Endothelial cell of umbilical vein (primary cell): ENCODE measurements around the gene NTMT1. TPM values are rescaled to one million over a fixed set of nuclear protein-coding genes. Genes with fewer than 3 reads are reported as not detected.

Experiments
- BruUV-seq: library from RNA; stranded (reverse); fragments of 400-500 nt; replicated peaks from 2 replicates; lab custom pipeline; 2021; lab: Mats Ljungman, UMichigan
- CTCF ChIA-PET: fragments of 300-600, 350-600 bp; sonication (Branson Sonifier 250); formaldehyde crosslinking; loops from one replicate; lab custom pipeline; 2021; ENCODE audit warnings: antibody characterized with exemption, inconsistent platforms; lab: Charles Lee
- POLR2A ChIA-PET: fragments of 300-600, 350-600 bp; sonication (Branson Sonifier 250); formaldehyde crosslinking; loops from one replicate; lab custom pipeline; 2021; ENCODE audit warnings: antibody characterized with exemption, inconsistent platforms; lab: Charles Lee
- DNase-seq: peaks from one replicate; pipeline ENCODE4 v3.0.0-alpha.2; 2011; ENCODE audit warnings: low read depth, low spot score
- FAIRE-seq: peaks from 2 replicates; lab custom pipeline; 2011; peaks lifted over from hg19 to GRCh38; lab: Jason Lieb, UNC
- H2AFZ ChIP-seq: 2 replicates; pipeline ENCODE4 v1.6.0; 2012; ENCODE audit warnings: low read depth, low read length, control low read depth, inconsistent platforms
- H3K27ac ChIP-seq: 2 replicates; pipeline ENCODE4 v1.5.1; 2011; ENCODE audit warnings: low read depth, mild to moderate bottlenecking, control low read depth, low read length, moderate library complexity; ENCODE audit not compliant: insufficient read depth
- H3K27me3 ChIP-seq, 2 experiments: 2 replicates each; pipeline versions ENCODE4 v1.6.0 to v1.6.1; 2011; ENCODE audit warnings: low read length in 2 of 2, mixed read lengths in 1 of 2; ENCODE audit not compliant: control insufficient read depth in 2 of 2, insufficient read depth in 2 of 2
- H3K36me3 ChIP-seq, 2 experiments: 2 replicates in 1 of 2; 3 replicates in 1 of 2; pipeline ENCODE4 v1.5.1; 2011; ENCODE audit warnings: low read length in 2 of 2, mild to moderate bottlenecking in 1 of 2, moderate library complexity in 1 of 2; ENCODE audit not compliant: control insufficient read depth in 2 of 2, insufficient read depth in 2 of 2; ENCODE audit errors: extremely low read depth in 1 of 2
- H3K4me1 ChIP-seq: 3 replicates; pipeline ENCODE4 v1.5.1; 2011; ENCODE audit warnings: mild to moderate bottlenecking, low read length; ENCODE audit not compliant: control insufficient read depth, insufficient read depth; ENCODE audit errors: extremely low read depth
- H3K4me2 ChIP-seq: 2 replicates; pipeline ENCODE4 v1.6.1; 2011; ENCODE audit warnings: low read length, control low read depth, mixed read lengths; ENCODE audit not compliant: insufficient read depth
- H3K4me3 ChIP-seq, 3 experiments: fragments of 200-600 bp in 1 of 3; sonication (generic), shearing (Covaris generic) in 1 of 3; replicated peaks in 1 of 3; 2 replicates each; pipeline ENCODE4 v1.5.1; 2011 to 2016; ENCODE audit warnings: control low read depth in 3 of 3, low read length in 3 of 3, mild to moderate bottlenecking in 2 of 3, inconsistent platforms in 1 of 3, low read depth in 1 of 3, moderate library complexity in 1 of 3; ENCODE audit not compliant: insufficient read depth in 1 of 3
- H3K79me2 ChIP-seq: 2 replicates; pipeline ENCODE4 v1.6.0; 2012; ENCODE audit warnings: low read length, inconsistent platforms; ENCODE audit not compliant: control insufficient read depth, insufficient read depth
- H3K9ac ChIP-seq: replicated peaks from 2 replicates; pipeline ENCODE3; 2011; ENCODE audit warnings: low read length, control low read depth; ENCODE audit not compliant: insufficient read depth; ENCODE audit errors: extremely low read depth
- H3K9me1 ChIP-seq: replicated peaks from 3 replicates; pipeline ENCODE4 v1.6.0; 2011; ENCODE audit warnings: mild to moderate bottlenecking, low read length; ENCODE audit not compliant: control insufficient read depth, insufficient read depth; ENCODE audit errors: extremely low read depth
- H3K9me3 ChIP-seq: replicated peaks from 2 replicates; pipeline ENCODE4 v1.5.1; 2012; ENCODE audit warnings: low read length, inconsistent platforms; ENCODE audit not compliant: control insufficient read depth, insufficient read depth
- H4K20me1 ChIP-seq: replicated peaks from 2 replicates; pipeline ENCODE3; 2011; ENCODE audit warnings: mild to moderate bottlenecking, low read length; ENCODE audit not compliant: control insufficient read depth, insufficient read depth; ENCODE audit errors: extremely low read depth
- CTCF ChIP-seq, 2 donors: IDR thresholded peaks; 1 replicate in 1 of 2; 2 replicates in 1 of 2; pipeline ENCODE4 v1.5.1; 2011; ENCODE audit warnings: low read length in 2 of 2, mild to moderate bottlenecking in 2 of 2, moderate library complexity in 2 of 2, control low read depth in 1 of 2, inconsistent platforms in 1 of 2, low read depth in 1 of 2; ENCODE audit not compliant: insufficient read depth in 1 of 2; ENCODE audit errors: extremely low read depth in 1 of 2
- EZH2 ChIP-seq: IDR thresholded peaks from 2 replicates; pipeline ENCODE4 v1.6.1; 2012; ENCODE audit warnings: borderline replicate concordance, low read depth, mild to moderate bottlenecking, moderate library complexity, low read length, inconsistent platforms; ENCODE audit not compliant: severe bottlenecking
- FOS ChIP-seq: IDR thresholded peaks from 2 replicates; pipeline ENCODE4 v1.6.1; 2011; ENCODE audit warnings: mild to moderate bottlenecking, low read length, moderate library complexity, borderline replicate concordance; ENCODE audit not compliant: insufficient read depth
- GATA2 ChIP-seq: IDR thresholded peaks from 2 replicates; pipeline ENCODE4 v1.7.0; 2011; ENCODE audit warnings: low read depth, mild to moderate bottlenecking, moderate library complexity, mixed read lengths, low read length; ENCODE audit not compliant: insufficient read length, insufficient read depth
- JUN ChIP-seq: IDR thresholded peaks from 2 replicates; pipeline ENCODE4 v1.6.1; 2011; ENCODE audit warnings: borderline replicate concordance, low read depth; ENCODE audit not compliant: insufficient read length, insufficient read depth
- MAX ChIP-seq: IDR thresholded peaks from 2 replicates; pipeline ENCODE4 v1.6.1; 2011; ENCODE audit not compliant: insufficient read depth, insufficient read length
- MYC ChIP-seq: IDR thresholded peaks from one replicate; pipeline ENCODE4 v1.6.1; 2011; ENCODE audit warnings: mild to moderate bottlenecking, low read depth, low read length
- POLR2A ChIP-seq: IDR thresholded peaks from 2 replicates; pipeline ENCODE4 v1.6.1; 2012; ENCODE audit warnings: low read depth, mild to moderate bottlenecking, control low read depth, low read length
- POLR2AphosphoS5 ChIP-seq: IDR thresholded peaks from 2 replicates; pipeline ENCODE4 v1.6.1; 2012; ENCODE audit warnings: low read depth, mild to moderate bottlenecking, control low read depth, low read length, moderate library complexity; ENCODE audit not compliant: insufficient read depth
- dilution Hi-C: fragments of 300-500 bp; cut with MboI; formaldehyde crosslinking; loops from one replicate; pipeline ENCODE4 v1.15.0; 2019; ENCODE audit warnings: low sequenced_read_pairs; ENCODE audit not compliant: extremely low pct_ligation_motif_present
- intact Hi-C: fragments of 100-400 bp; cut with micrococcal nuclease; formaldehyde crosslinking; loops from one replicate; pipeline ENCODE4 v1.10.0; 2022
- polyA plus RNA-seq, 4 experiments: library from polyadenylated mRNA; depleted of rRNA in 3 of 4; stranded (reverse) in 3 of 4; unstranded in 1 of 4; fragments of >200 nt; gene quantifications; 2 replicates each; pipeline versions ENCODE4 v1.2.1 to v1.2.3, GENCODE V29; 2011 to 2012; ENCODE audit warnings: missing spikeins in 1 of 4
- total RNA-seq: library from RNA; stranded (reverse); gene quantifications from 2 replicates; pipeline ENCODE4 v1.2.3, GENCODE V29; 2021

The NTMT1 gene
- total and polyA plus RNA-seq, 2 donors (not counting 3 experiments of a cell fraction or from before 2014, with no cell fraction given): 47.6 to 58.3 TPM

GRCh38 chr9:129614932-129615331 is 11.0 kb upstream of the NTMT1 start:
- TF ChIP-seq POLR2AphosphoS5 (no peak), JUN (no peak), POLR2A (no peak)
- ChIA-PET CTCF (interaction anchor here (1.9 to 6.9 kb wide), 5 partner anchors 10 to 485 kb away, joined by 4 to 89 read pairs (median 19); partner anchors contain the start of gene NTMT1), POLR2A (no interaction called here)
- FAIRE-seq: no peak
- peaks cover 4% of the 10 kb centered on the region for H3K4me1 ChIP-seq
- dilution Hi-C loops: no loop called here
- peaks cover 0 to 5% of the 10 kb centered on the region in 2 experiments for H3K27me3 ChIP-seq
- no peak overlapping the region for H2AFZ ChIP-seq
- H3K27ac ChIP-seq: no peak overlapping the region
- H3K4me3 ChIP-seq: no peak overlapping the region
- BruUV-seq: no TSS peak
- H4K20me1 ChIP-seq: no peaks in the 10 kb centered on the region
- no peak for DNase-seq
- H3K9me3 ChIP-seq: no peaks in the 10 kb centered on the region
- intact Hi-C loops: loop anchor here (5.0 to 10.0 kb wide), 2 partner anchors 293 to 610 kb away; no protein-coding TSS in a partner anchor
- no peaks in the 10 kb centered on the region for H3K79me2 ChIP-seq
- H3K9me1 ChIP-seq: no peaks in the 10 kb centered on the region
- H3K36me3 ChIP-seq: no peaks in the 10 kb centered on the region
- H3K4me2 ChIP-seq: no peak overlapping the region
- no peak overlapping the region for H3K9ac ChIP-seq

GRCh38 chr9:129615407-129616285 is 10.3 kb upstream of the NTMT1 start:
- Histone ChIP-seq H3K9me3 (no peaks in the 10 kb centered on the region), H3K36me3 (no peaks in the 10 kb centered on the region), H3K27ac (no peak overlapping the region), H3K9me1 (no peaks in the 10 kb centered on the region), H3K4me2 (no peak overlapping the region), H3K4me1 (peaks cover 3% of the 10 kb centered on the region), H4K20me1 (no peaks in the 10 kb centered on the region), H3K79me2 (no peaks in the 10 kb centered on the region), H3K9ac (no peak overlapping the region), H3K27me3 (peaks cover 0 to 7% of the 10 kb centered on the region in 2 experiments), H3K4me3 (no peak overlapping the region), H2AFZ (no peak overlapping the region)
- ChIA-PET CTCF (interaction anchor here (1.9 to 6.9 kb wide), 5 partner anchors 9 to 485 kb away, joined by 4 to 89 read pairs (median 19); partner anchors contain the start of gene NTMT1), POLR2A (no interaction called here)
- TF ChIP-seq MYC: no peak
- TF ChIP-seq EZH2: no peak
- TF ChIP-seq POLR2A: no peak
- TF ChIP-seq POLR2AphosphoS5: no peak
- TF ChIP-seq GATA2: no peak
- TF ChIP-seq CTCF (IDR thresholded peaks at IDR 0.05; ENCODE audit: extremely low read depth in 1 of 2, insufficient read depth in 1 of 2, low read depth in 1 of 2, low read length in 2 of 2): no peak
- no peak for TF ChIP-seq FOS
- TF ChIP-seq MAX: no peak
- TF ChIP-seq JUN: no peak
- intact Hi-C loops: loop anchor here (10.0 kb wide), 1 partner anchor 611 kb away; no protein-coding TSS in a partner anchor
- DNase-seq (no peak), FAIRE-seq (no peak)
- BruUV-seq: no TSS peak
- dilution Hi-C loops: no loop called here
